HFFc6 (cell line): ENCODE results near the gene OR51T1. TPM values are rescaled to one million over a fixed set of nuclear protein-coding genes. Genes with fewer than 3 reads are reported as not detected.
"Not testable (repeated sequence)": the region's sequence is repeated elsewhere in the genome, so short reads cannot be mapped to it uniquely, and the experiment has no call there.

Experiments used
- DNase-seq: peaks from one replicate; pipeline ENCODE4 v3.0.0-alpha.2; 2018
- H3K27ac Mint-ChIP-seq: 2 replicates; pipeline ENCODE4 v1.8.0; 2020; ENCODE audit warnings: mild to moderate bottlenecking, mixed read lengths
- H3K27me3 Mint-ChIP-seq: 2 replicates; pipeline ENCODE4 v1.8.0; 2021; ENCODE audit warnings: mild to moderate bottlenecking, moderate library complexity, mixed read lengths; ENCODE audit not compliant: insufficient read depth
- H3K36me3 Mint-ChIP-seq: 2 replicates; pipeline ENCODE4 v1.8.0; 2021; ENCODE audit warnings: low read depth, mixed read lengths
- H3K4me1 Mint-ChIP-seq: 2 replicates; pipeline ENCODE4 v1.8.0; 2020; ENCODE audit warnings: low read depth, mixed read lengths
- H3K4me3 Mint-ChIP-seq: 2 replicates; pipeline ENCODE4 v1.8.0; 2020; ENCODE audit warnings: mild to moderate bottlenecking, moderate library complexity, mixed read lengths
- H3K9me3 Mint-ChIP-seq: 2 replicates; pipeline ENCODE4 v1.8.0; 2020; ENCODE audit warnings: mild to moderate bottlenecking, mixed read lengths
- long read RNA-seq: library from polyadenylated mRNA; unstranded; transcript quantifications from one replicate; pipeline ENCODE4 v2.0.0, GENCODE V29; 2019
- total RNA-seq, 6 experiments: library from RNA; stranded (reverse); fragmentation: NEBNext Ultra II Directional; extraction: Animal tissue kit (Norgen Biotek cat#: 25700); gene quantifications; 2 replicates in 1 of 6; 3 replicates in 5 of 6; pipeline ENCODE4 v1.2.3, GENCODE V29; 2021
- TF ChIP-seq, protein P1 (sequence below): fragments of 200-600 bp; sonication (generic); IDR thresholded peaks from 2 replicates; pipeline ENCODE4 v1.5.0; 2021; ENCODE audit warnings: antibody characterized with exemption, mild to moderate bottlenecking

Gene OR51T1, protein sequence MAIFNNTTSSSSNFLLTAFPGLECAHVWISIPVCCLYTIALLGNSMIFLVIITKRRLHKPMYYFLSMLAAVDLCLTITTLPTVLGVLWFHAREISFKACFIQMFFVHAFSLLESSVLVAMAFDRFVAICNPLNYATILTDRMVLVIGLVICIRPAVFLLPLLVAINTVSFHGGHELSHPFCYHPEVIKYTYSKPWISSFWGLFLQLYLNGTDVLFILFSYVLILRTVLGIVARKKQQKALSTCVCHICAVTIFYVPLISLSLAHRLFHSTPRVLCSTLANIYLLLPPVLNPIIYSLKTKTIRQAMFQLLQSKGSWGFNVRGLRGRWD
- total RNA-seq = not detected
- long read RNA-seq = 0 reads

- TF ChIP-seq, protein P1, sequence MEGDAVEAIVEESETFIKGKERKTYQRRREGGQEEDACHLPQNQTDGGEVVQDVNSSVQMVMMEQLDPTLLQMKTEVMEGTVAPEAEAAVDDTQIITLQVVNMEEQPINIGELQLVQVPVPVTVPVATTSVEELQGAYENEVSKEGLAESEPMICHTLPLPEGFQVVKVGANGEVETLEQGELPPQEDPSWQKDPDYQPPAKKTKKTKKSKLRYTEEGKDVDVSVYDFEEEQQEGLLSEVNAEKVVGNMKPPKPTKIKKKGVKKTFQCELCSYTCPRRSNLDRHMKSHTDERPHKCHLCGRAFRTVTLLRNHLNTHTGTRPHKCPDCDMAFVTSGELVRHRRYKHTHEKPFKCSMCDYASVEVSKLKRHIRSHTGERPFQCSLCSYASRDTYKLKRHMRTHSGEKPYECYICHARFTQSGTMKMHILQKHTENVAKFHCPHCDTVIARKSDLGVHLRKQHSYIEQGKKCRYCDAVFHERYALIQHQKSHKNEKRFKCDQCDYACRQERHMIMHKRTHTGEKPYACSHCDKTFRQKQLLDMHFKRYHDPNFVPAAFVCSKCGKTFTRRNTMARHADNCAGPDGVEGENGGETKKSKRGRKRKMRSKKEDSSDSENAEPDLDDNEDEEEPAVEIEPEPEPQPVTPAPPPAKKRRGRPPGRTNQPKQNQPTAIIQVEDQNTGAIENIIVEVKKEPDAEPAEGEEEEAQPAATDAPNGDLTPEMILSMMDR = no peak
- no peaks in the 10 kb centered on the region for H3K4me1 Mint-ChIP-seq
- DNase-seq = no peak
- no peak within 1 kb of the TSS for H3K27ac Mint-ChIP-seq
- H3K36me3 Mint-ChIP-seq = no peaks in the 10 kb centered on the region
- no peak within 1 kb of the TSS for H3K4me3 Mint-ChIP-seq
- H3K27me3 Mint-ChIP-seq = no peaks in the 10 kb centered on the region
- H3K9me3 Mint-ChIP-seq = peaks cover 30% of the 10 kb centered on the region
These were observed at the start of gene OR51T1 for GRCh38 chr11:4881860-4882500. OR51T1 (plus strand) TSS chr11:4881900; CDS start chr11:4881900, 0 bp downstream.

DNA sequence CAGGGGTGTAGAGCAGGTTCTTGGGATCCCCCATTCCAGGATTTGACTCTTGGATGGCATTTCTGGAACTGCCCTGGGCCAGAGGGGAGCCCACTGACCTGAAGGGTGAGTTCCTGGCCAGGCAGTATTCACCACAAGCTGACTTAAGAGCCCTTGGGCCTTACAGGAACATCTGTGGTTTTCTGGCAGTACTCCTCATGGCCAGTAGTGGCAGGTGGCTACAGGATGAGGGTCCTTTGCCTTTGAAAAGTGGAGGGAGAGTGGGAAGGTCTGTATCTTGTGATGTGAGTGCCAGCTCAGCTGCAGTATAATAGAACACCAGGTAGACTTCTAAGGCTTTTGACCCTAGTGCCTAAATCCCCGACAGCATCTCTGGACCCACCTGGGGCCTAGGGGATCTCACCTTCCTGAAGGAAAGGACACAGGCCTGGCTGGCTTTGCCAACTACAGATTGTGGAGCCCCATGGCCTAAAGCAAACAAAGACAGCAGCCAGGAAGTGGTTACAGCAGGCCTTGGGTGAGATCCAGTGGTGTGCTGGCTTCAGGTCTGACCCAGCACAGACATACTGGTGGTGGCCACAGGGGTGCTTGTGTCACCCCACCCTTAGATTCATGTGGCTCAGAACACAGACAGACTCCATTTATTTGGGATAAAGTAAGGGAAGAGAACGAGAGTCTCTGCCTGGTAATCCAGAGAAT lies 41.7 kb upstream of the OR51T1 start:
- Mint-ChIP-seq H3K9me3 (peaks cover 48% of the 10 kb centered on the region), H3K27me3 (no peaks in the 10 kb centered on the region), H3K4me3 (no peak overlapping the region), H3K4me1 (no peaks in the 10 kb centered on the region), H3K36me3 (peaks cover 4% of the 10 kb centered on the region; the same call in 1 of the 2 replicates), H3K27ac (no peak overlapping the region)
- no peak for DNase-seq
- TF ChIP-seq, protein P1 = no peak

DNA sequence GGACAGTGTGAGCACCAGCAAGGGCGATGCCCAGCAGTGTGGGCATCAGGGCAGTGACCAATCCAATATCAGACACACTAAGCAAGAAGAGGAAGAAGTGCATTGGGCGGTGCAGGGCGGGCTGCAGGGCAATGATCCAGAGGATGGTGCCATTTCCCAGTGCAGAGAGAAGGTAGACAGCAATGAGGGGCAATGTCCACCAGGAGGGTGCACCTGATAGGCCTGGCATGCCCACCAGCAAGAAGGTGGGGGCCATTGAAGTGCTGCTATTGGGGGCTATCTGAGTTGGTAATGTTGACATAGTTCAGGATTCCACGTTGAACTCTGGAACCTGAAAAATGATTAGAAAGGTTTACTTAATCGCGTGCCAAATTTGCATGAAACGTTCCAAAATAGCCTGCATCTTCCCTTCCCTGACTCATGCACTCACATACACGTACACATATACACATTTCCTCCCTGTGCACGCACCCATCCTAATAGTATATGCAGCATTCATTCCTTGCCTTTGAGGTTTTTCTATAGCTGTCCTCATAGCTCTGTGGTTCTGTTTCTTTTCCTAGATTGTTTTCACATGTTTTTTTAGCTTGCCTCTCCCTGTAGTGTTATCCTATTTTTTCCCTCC lies 32.7 kb upstream of the OR51T1 start, which contains the start of gene OR51S1:
Gene OR51S1, minus strand, starts transcription at position 301 of the 625 bp plus-strand sequence. Its CDS starts 0 bp downstream, at position 301.
- no peak for DNase-seq
- TF ChIP-seq, protein P1 = no peak
- Mint-ChIP-seq H3K4me1 (no peaks in the 10 kb centered on the region), H3K27me3 (no peaks in the 10 kb centered on the region; the same call in 1 of the 2 replicates), H3K4me3 (no peak within 1 kb of the TSS), H3K27ac (no peak within 1 kb of the TSS), H3K36me3 (no peaks in the 10 kb centered on the region), H3K9me3 (peaks cover 33% of the 10 kb centered on the region)

- H3K9me3 Mint-ChIP-seq = peaks cover 34% of the 10 kb centered on the region
- TF ChIP-seq, protein P1 = no peak
- H3K27ac Mint-ChIP-seq = no peak overlapping the region
- no peaks in the 10 kb centered on the region for H3K36me3 Mint-ChIP-seq
- no peak overlapping the region for H3K4me3 Mint-ChIP-seq
- H3K27me3 Mint-ChIP-seq = no peaks in the 10 kb centered on the region; the same call in 1 of the 2 replicates
- no peaks in the 10 kb centered on the region for H3K4me1 Mint-ChIP-seq
- DNase-seq = no peak
These were observed 30.7 kb upstream of the OR51T1 start for GRCh38 chr11:4851033-4851432.

DNA sequence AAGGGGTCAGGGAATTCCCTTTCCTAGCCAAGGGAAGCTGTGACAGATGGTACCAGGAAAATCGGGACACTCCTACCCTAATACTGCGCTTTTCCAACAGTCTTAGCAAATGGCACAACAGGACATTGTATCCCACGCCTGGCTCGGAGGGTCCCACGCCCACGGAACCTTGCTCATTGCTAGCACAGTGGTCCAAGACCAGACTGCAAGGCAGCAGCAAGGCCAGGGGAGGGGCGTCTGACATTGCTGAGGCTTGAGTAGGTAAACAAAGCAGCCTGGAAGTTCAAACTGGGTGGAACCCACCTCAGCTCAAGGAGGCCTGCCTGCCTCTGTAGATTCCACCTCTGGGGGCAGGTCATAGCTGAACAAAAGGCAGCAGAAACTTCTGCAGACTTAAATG lies 27.4 kb upstream of the OR51T1 start:
- not testable (repeated sequence) for H3K36me3 Mint-ChIP-seq, H3K27ac Mint-ChIP-seq, DNase-seq, H3K4me1 Mint-ChIP-seq, H3K27me3 Mint-ChIP-seq, H3K4me3 Mint-ChIP-seq
- H3K9me3 Mint-ChIP-seq = peaks cover 26% of the 10 kb centered on the region
